Measurements from ENCODE around the gene ZNF101.
A peak's percentile ranks its signal among the peaks of the same experiment; 100 is the strongest.

ZNF101 gene

DNA sequence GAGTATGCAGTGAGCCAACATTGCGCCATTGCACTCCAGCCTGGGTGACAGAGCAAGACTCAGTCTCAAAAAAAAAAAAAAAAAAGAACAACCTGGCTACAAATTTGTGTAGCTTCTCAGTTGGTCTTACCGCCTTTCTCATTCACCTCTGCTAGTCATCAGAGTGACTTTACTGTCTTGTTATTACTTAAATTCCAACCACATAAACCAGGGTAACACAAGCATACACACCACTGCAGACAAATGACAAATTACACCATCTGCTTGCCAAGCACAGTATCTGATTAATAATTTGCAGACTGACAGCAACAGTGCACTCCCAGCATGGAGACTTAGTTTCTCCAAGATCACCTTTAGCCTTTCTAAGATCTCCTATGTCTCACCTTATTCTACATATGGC lies 53.3 kb downstream of the ZNF101 start:
- no peak for DNase-seq

DNA sequence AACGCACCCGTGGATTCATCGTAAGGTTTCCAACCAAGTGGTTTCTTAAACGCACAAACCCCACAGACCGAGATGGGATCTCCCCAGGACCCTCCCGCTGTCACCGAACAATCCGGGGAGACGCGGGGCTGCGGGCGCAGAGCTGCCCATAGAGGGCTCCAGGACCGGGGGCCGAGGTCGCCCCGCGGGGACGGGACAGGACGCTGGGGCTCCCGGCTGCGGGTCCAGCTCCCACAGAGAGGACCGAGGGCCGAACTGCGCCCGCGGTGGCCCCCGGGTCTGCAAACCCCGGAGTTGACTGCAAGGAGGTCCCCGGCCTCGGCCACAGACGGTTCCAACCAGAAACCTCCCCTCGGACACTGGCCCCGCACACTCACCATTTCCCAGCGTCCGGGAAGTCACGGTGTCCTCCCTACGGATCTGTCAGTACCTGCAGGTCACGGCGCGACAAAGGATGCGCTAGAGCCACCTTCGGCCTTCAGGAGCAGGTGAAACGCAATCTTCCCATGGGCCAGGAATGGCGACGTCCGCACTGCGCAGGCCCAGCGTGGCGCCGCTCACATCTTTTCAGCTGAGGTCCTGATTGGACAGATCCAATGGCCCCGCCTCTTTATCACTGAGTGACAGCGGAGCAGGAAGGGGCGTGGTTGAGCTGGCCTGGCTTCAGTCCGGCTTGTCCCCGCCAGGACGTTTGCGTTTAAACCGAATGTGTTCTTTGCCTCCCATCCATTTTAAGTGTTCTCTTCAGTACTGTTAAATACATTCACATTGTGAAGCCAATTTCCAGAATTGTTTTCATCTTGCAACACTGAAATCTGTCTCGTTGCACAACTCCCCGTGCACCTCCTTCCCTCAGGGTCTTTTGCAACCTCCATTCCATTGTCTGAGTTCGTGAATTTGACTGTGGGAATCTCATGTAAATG lies 64.2 kb downstream of the ZNF101 start, which contains the start of gene ZNF14:
TSS of gene ZNF14 (minus strand) at position 534 of the 923 bp plus-strand sequence. CDS start at position 380, 154 bp downstream.
- DNase-seq = peak; percentile 97
